ENCODE data around the gene CYP2U1. TPM values are rescaled to one million over a fixed set of nuclear protein-coding genes. Genes with fewer than 3 reads are reported as not detected.

CYP2U1 gene
- total RNA-seq, 4 donors from 2014 or later = 3.5 to 7.5 (median 4.0) TPM

DNA sequence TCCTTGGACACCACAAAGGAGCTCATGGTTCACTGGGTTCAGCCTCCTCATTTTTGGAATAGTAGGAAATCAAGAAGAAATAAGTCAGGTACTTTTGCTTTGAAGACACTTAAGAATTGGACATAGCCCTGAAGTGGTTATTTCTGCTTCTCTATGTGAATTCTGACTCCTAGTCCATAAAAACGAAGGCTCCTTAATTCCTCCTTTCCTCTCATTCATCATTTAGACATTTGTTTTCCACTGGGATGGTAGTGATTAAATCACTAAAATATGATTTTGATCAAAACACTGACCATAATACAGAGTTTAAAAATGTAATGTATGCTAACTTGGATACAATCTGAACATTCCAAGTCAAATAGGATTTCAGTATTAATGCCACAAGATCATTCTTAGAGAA is 34.7 kb upstream of the CYP2U1 start:
- in situ Hi-C loops (cut with MboI; ENCODE audit: low sequenced_read_pairs in 4 of 4) (no loop called here), intact Hi-C loops (cut with DNase I; ENCODE audit: low total_unique reads) (no loop called here)

DNA sequence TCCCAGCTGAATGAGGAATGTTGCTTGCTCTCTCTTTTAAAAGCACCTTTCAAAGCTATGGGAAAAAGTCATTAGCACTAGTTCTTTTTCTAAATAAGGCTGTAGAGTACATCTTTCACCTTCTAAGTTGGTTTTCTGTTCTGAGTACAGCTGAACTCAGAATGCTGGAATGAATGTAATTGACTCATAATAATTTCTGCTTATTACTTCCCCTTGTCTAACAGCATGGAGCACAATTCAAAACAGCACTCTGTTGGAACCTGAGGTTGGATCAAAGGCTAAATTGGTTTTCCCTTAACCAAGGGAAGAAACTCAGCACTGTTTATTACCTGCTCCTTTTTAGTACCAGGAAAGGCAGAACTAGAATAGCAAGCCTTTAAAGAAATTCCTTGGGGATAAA is 33.5 kb upstream of the CYP2U1 start:
- H3K36me3 ChIP-seq = no peaks in the 10 kb centered on the region
- no peak overlapping the region for H3K4me3 ChIP-seq
- H3K9me3 ChIP-seq = no peaks in the 10 kb centered on the region
- no peak for ATAC-seq
- no peak for TF ChIP-seq POLR2A (IDR thresholded peaks at IDR 0.05)
- TF ChIP-seq, protein P1, sequence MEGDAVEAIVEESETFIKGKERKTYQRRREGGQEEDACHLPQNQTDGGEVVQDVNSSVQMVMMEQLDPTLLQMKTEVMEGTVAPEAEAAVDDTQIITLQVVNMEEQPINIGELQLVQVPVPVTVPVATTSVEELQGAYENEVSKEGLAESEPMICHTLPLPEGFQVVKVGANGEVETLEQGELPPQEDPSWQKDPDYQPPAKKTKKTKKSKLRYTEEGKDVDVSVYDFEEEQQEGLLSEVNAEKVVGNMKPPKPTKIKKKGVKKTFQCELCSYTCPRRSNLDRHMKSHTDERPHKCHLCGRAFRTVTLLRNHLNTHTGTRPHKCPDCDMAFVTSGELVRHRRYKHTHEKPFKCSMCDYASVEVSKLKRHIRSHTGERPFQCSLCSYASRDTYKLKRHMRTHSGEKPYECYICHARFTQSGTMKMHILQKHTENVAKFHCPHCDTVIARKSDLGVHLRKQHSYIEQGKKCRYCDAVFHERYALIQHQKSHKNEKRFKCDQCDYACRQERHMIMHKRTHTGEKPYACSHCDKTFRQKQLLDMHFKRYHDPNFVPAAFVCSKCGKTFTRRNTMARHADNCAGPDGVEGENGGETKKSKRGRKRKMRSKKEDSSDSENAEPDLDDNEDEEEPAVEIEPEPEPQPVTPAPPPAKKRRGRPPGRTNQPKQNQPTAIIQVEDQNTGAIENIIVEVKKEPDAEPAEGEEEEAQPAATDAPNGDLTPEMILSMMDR (IDR thresholded peaks at IDR 0.05 in 4 of 5, conservative IDR thresholded peaks at IDR 0.05 in 1 of 5) = no peak
- H3K27me3 ChIP-seq = no peaks in the 10 kb centered on the region
- intact Hi-C loops (cut with DNase I; ENCODE audit: low total_unique reads) (no loop called here), in situ Hi-C loops (cut with MboI; ENCODE audit: low sequenced_read_pairs in 4 of 4) (no loop called here)
- H3K27ac ChIP-seq = no peak overlapping the region
- DNase-seq = no peak
- H3K4me1 ChIP-seq = peaks cover 4% of the 10 kb centered on the region in 2 donors

More for the DNA sequence above, 34.7 kb upstream of the CYP2U1 start:
- TF ChIP-seq POLR2A (IDR thresholded peaks at IDR 0.05) = no peak
- TF ChIP-seq, protein P1 (IDR thresholded peaks at IDR 0.05 in 4 of 5, conservative IDR thresholded peaks at IDR 0.05 in 1 of 5) = no peak
- H3K9me3 ChIP-seq = no peaks in the 10 kb centered on the region
- ATAC-seq = no peak
- H3K27ac ChIP-seq = no peak overlapping the region
- no peaks in the 10 kb centered on the region for H3K27me3 ChIP-seq
- H3K36me3 ChIP-seq = no peaks in the 10 kb centered on the region
- H3K4me1 ChIP-seq = peaks cover 0 to 4% of the 10 kb centered on the region in 2 donors
- DNase-seq = no peak
- no peak overlapping the region for H3K4me3 ChIP-seq

DNA sequence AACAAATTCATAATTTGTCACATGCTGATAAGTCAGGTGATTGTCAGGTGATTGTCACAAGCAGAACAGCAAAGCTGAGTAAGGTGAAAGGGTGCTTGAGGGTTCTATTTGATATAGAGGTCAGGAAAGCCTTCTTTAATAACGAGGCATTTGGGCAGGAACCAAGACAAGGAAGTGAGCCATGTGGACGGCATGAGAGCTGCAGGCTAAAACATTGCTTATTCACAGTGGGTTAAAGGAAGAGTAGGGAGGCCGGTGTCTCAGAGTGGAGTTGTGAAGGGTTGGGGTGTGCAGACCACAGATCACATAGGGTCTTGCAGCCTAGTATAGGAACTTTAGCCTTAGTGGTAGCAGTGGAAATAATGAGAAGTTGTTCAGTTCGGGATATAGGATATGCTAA is 31.3 kb upstream of the CYP2U1 start:
- H3K9me3 ChIP-seq = no peaks in the 10 kb centered on the region
- peaks cover 0 to 7% of the 10 kb centered on the region in 2 donors for H3K4me1 ChIP-seq
- TF ChIP-seq, protein P1 (IDR thresholded peaks at IDR 0.05 in 4 of 5, conservative IDR thresholded peaks at IDR 0.05 in 1 of 5) = no peak
- TF ChIP-seq POLR2A (IDR thresholded peaks at IDR 0.05) = no peak
- intact Hi-C loops (cut with DNase I; ENCODE audit: low total_unique reads) = no loop called here
- H3K36me3 ChIP-seq = no peaks in the 10 kb centered on the region
- H3K27me3 ChIP-seq = no peaks in the 10 kb centered on the region
- in situ Hi-C loops (cut with MboI; ENCODE audit: low sequenced_read_pairs in 4 of 4) = no loop called here
- no peak overlapping the region for H3K4me3 ChIP-seq
- no peak for DNase-seq
- ATAC-seq = no peak
- no peak overlapping the region for H3K27ac ChIP-seq

DNA sequence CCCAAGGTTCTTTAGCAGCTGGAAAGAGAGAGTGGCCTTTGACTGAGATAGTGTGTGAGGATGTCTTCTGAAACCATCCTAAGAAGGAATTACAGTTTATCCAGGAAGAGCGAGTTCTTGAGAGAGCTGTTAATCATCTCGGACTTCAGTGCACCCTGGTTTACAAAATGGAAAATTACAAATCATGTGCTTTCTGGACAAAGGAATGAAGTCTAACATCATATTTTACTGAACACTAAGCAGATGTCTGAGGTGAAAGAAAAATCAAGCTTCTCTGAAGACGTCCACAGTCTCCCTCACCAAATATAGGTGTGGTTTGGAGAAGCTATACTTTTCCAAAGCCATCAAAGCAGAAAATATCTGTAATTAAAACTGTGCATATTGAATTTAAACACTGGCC is 30.8 kb upstream of the CYP2U1 start:
- peaks cover 0 to 7% of the 10 kb centered on the region in 2 donors for H3K4me1 ChIP-seq
- no peaks in the 10 kb centered on the region for H3K36me3 ChIP-seq
- ATAC-seq (no peak), DNase-seq (no peak)
- in situ Hi-C loops (cut with MboI; ENCODE audit: low sequenced_read_pairs in 4 of 4) = no loop called here
- intact Hi-C loops (cut with DNase I; ENCODE audit: low total_unique reads) = no loop called here
- no peaks in the 10 kb centered on the region for H3K9me3 ChIP-seq
- no peak overlapping the region for H3K27ac ChIP-seq
- TF ChIP-seq, protein P1 (IDR thresholded peaks at IDR 0.05 in 4 of 5, conservative IDR thresholded peaks at IDR 0.05 in 1 of 5) = no peak
- no peak for TF ChIP-seq POLR2A (IDR thresholded peaks at IDR 0.05)
- no peak overlapping the region for H3K4me3 ChIP-seq
- no peaks in the 10 kb centered on the region for H3K27me3 ChIP-seq
